ENCODE data around the gene PROX2.

The PROX2 gene

GRCh38 chr14:74879427-74880182, 3.7 kb upstream of the PROX2 start:
- intact Hi-C loops (cut with micrococcal nuclease) = no loop called here
- Mint-ChIP-seq H3K4me1 (ENCODE audit: low read depth) (peaks cover 52% of the 10 kb centered on the region), H3K27me3 (no peaks in the 10 kb centered on the region), H3K36me3 (ENCODE audit: low read depth) (peaks cover 30% of the 10 kb centered on the region), H3K9me3 (no peaks in the 10 kb centered on the region), H3K4me3 (no peak overlapping the region), H3K27ac (no peak overlapping the region)

DNA sequence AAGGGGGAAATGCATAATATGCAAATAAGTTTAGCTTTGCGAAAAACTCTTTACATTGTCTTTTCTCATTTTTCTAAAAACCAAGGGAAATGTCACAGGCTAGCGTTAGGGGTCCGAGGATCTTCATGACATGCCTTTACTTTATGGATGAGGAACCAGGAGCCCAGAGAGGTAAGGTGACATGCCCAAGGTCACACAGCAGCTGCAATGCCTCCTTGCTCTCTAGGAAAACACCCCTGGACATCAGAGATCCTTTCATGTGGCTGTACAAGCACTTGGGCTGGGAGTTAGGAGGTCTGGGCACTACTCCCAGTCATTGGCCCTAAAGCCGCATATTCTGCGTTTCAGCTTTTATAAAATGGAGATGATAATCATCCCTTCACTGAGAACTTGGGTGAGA, 741 bp downstream of the PROX2 start:
- intact Hi-C loops (cut with micrococcal nuclease) = no loop called here
- H3K27me3 Mint-ChIP-seq = no peaks in the 10 kb centered on the region
- H3K27ac Mint-ChIP-seq = no peak overlapping the region
- H3K36me3 Mint-ChIP-seq (ENCODE audit: low read depth) = no peaks in the 10 kb centered on the region
- no peaks in the 10 kb centered on the region for H3K9me3 Mint-ChIP-seq
- peaks cover 18% of the 10 kb centered on the region for H3K4me1 Mint-ChIP-seq (ENCODE audit: low read depth)
- H3K4me3 Mint-ChIP-seq = no peak overlapping the region

DNA sequence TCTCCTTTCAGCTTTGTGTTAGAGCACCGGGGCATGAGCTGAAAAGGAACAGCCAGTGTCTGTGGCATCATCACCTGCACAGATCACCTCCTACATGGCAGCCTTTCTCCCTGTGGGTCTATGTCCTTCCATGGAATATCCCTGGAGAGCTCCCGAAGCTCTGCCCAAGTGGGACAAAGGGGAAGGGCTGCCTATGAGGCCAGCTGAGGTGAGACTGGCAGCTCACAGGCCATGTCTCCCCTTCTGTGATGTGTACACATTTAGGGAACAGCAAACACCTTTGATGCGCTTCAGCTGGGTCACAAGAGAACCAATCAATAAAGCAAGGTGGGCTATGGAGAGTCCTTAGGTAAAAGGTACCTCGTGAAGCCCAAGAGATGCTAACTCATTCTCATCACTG, 4.1 kb downstream of the PROX2 start:
- H3K4me1 Mint-ChIP-seq (ENCODE audit: low read depth) = peaks cover 24% of the 10 kb centered on the region
- intact Hi-C loops (cut with micrococcal nuclease) = no loop called here
- no peak overlapping the region for H3K4me3 Mint-ChIP-seq
- no peaks in the 10 kb centered on the region for H3K36me3 Mint-ChIP-seq (ENCODE audit: low read depth)
- H3K27me3 Mint-ChIP-seq = no peaks in the 10 kb centered on the region
- no peak overlapping the region for H3K27ac Mint-ChIP-seq
- no peaks in the 10 kb centered on the region for H3K9me3 Mint-ChIP-seq

DNA sequence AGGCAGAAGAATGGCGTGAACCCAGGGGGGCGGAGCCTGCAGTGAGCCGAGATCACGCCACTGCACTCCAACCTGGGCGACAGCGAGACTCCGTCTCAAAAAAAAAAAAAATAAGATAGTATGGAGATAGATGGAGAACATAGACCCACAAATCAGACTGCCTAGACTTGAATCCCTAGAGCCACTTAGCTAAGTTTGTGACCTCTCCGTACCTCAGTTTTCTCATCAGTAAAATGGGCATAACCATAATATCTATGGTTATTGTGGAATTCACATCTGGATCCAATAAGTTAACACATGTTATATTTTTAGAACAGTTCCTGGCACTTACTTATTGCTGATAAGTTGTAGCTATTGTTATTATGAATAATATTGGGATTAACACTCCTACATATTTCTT, 7.2 kb downstream of the PROX2 start:
- Mint-ChIP-seq H3K9me3 (no peaks in the 10 kb centered on the region), H3K4me3 (no peak overlapping the region), H3K4me1 (ENCODE audit: low read depth) (peaks cover 18% of the 10 kb centered on the region), H3K36me3 (ENCODE audit: low read depth) (no peaks in the 10 kb centered on the region), H3K27me3 (peaks cover 2% of the 10 kb centered on the region), H3K27ac (no peak overlapping the region)
- intact Hi-C loops (cut with micrococcal nuclease) = no loop called here

DNA sequence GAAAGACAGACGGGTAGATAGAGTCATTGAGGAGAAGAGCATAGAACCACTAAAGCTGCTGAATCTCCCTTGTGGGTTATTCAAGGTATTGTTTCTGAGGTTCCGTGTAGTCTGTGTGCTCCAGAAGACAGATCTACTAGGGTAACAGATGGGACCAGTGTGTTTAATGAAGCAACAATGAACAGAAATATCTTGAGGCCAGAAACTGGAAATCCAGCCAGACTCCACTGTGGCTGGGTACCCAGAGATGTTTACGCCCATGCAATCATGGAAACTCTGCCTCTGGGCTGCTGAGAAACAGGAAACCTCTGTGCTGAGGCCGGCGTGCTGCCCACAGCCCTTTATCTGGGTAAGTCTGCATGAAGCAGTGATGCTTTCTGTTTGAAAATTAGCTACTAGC, 8.3 kb downstream of the PROX2 start:
- Mint-ChIP-seq H3K4me3 (no peak overlapping the region), H3K9me3 (no peaks in the 10 kb centered on the region), H3K4me1 (ENCODE audit: low read depth) (peaks cover 28% of the 10 kb centered on the region), H3K27ac (no peak overlapping the region), H3K36me3 (ENCODE audit: low read depth) (no peaks in the 10 kb centered on the region), H3K27me3 (peaks cover 2% of the 10 kb centered on the region)
- intact Hi-C loops (cut with micrococcal nuclease) = no loop called here

GRCh38 chr14:74866708-74867389, 9.1 kb downstream of the PROX2 start:
- no peak overlapping the region for H3K27ac Mint-ChIP-seq
- H3K4me1 Mint-ChIP-seq (ENCODE audit: low read depth) = peaks cover 37% of the 10 kb centered on the region
- no peak overlapping the region for H3K4me3 Mint-ChIP-seq
- H3K9me3 Mint-ChIP-seq = no peaks in the 10 kb centered on the region
- H3K27me3 Mint-ChIP-seq = peaks cover 2% of the 10 kb centered on the region
- no peaks in the 10 kb centered on the region for H3K36me3 Mint-ChIP-seq (ENCODE audit: low read depth)
- intact Hi-C loops (cut with micrococcal nuclease) = no loop called here

- Mint-ChIP-seq H3K27me3 (peaks cover 2% of the 10 kb centered on the region), H3K4me1 (ENCODE audit: low read depth) (peaks cover 38% of the 10 kb centered on the region), H3K9me3 (no peaks in the 10 kb centered on the region), H3K36me3 (ENCODE audit: low read depth) (no peaks in the 10 kb centered on the region), H3K4me3 (no peak overlapping the region), H3K27ac (no peak overlapping the region)
- intact Hi-C loops (cut with micrococcal nuclease) = no loop called here
These were observed 10.8 kb downstream of the PROX2 start for GRCh38 chr14:74865156-74865555.

- H3K4me1 Mint-ChIP-seq (ENCODE audit: low read depth) = peaks cover 38% of the 10 kb centered on the region
- H3K9me3 Mint-ChIP-seq = no peaks in the 10 kb centered on the region
- H3K36me3 Mint-ChIP-seq (ENCODE audit: low read depth) = no peaks in the 10 kb centered on the region
- H3K4me3 Mint-ChIP-seq = no peak overlapping the region
- H3K27me3 Mint-ChIP-seq = peaks cover 2% of the 10 kb centered on the region
- intact Hi-C loops (cut with micrococcal nuclease) = no loop called here
- H3K27ac Mint-ChIP-seq = no peak overlapping the region
These were observed 11.7 kb downstream of the PROX2 start for GRCh38 chr14:74864198-74864597.

GRCh38 chr14:74863274-74863673, 12.7 kb downstream of the PROX2 start:
- peaks cover 2% of the 10 kb centered on the region for H3K27me3 Mint-ChIP-seq
- H3K36me3 Mint-ChIP-seq (ENCODE audit: low read depth) = no peaks in the 10 kb centered on the region
- H3K9me3 Mint-ChIP-seq = no peaks in the 10 kb centered on the region
- peaks cover 38% of the 10 kb centered on the region for H3K4me1 Mint-ChIP-seq (ENCODE audit: low read depth)
- intact Hi-C loops (cut with micrococcal nuclease) = loop anchor here (2.0 kb wide), 1 partner anchor 14 kb away; the partner anchor contains the start of gene PROX2
- H3K4me3 Mint-ChIP-seq = peak overlapping the region; percentile 37
- H3K27ac Mint-ChIP-seq = peak overlapping the region; percentile 84

DNA sequence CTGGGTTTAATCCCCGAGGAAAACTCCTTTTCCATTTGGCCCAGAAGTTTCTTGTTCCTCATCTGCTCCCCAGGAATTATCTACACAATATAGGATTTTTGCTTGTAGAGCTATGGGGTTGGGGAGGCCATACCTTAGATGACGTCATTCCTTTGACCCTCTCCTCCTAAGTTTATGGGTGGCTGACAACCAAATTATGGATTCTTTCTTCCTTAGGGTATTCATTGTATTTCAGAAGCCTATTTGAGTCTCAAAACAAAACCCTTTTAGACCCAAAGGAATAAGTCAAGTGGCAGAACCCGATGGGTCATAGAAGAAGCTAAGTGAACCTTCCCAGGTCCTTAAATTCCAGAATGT, 14.2 kb downstream of the PROX2 start:
- Mint-ChIP-seq H3K36me3 (ENCODE audit: low read depth) (no peaks in the 10 kb centered on the region), H3K4me3 (no peak overlapping the region), H3K9me3 (no peaks in the 10 kb centered on the region), H3K27ac (peak overlapping the region; percentile 84), H3K27me3 (peaks cover 2% of the 10 kb centered on the region), H3K4me1 (ENCODE audit: low read depth) (peaks cover 28% of the 10 kb centered on the region)
- intact Hi-C loops (cut with micrococcal nuclease) = loop anchor here (1.0 to 2.0 kb wide), 3 partner anchors 15 to 227 kb away; partner anchors contain the start of gene PROX2

DNA sequence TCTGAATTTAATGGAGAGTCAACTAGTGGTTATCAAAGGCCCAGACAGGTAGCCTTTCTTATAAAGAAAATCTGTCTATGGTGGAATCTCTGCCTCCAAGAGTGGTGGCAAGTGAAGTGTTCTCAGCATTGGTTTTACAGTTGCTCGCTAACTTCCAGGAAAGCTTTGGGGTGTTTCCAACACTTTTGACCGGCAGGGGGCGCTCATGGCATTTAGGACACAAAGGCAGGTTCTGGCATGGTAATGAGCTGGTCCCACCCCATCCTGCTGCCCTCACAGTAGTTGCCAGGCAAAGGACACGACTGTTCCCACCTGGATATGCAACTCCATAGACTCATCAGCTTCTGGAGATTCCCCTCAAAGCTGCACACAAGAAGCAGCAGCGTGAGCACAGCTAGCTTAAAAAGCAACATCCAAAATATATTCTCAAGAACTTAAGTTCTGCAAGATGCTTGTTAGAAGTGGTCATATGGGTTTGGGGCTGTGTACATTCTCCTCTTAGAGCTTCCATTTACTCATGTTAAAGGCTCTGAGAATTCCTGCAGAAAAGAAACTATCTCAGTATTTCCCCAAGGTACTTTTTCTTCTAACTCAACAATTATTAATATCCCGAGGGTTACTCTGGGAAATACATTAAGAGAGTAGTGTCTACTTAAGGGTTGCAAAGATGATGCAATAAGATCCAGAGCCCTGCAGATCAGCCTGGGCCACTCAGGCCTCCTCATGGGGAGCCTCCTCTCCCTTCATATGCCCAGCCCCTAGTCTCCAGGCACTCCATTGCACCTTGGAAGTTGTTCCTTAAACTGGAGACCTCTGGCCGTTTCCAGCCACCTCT, 14.8 kb downstream of the PROX2 start:
- no peaks in the 10 kb centered on the region for H3K36me3 Mint-ChIP-seq (ENCODE audit: low read depth)
- no peak overlapping the region for H3K27ac Mint-ChIP-seq
- no peaks in the 10 kb centered on the region for H3K9me3 Mint-ChIP-seq
- intact Hi-C loops (cut with micrococcal nuclease) = loop anchor here (1.0 to 2.0 kb wide), 2 partner anchors 44 to 228 kb away; no protein-coding TSS in a partner anchor
- peaks cover 22% of the 10 kb centered on the region for H3K4me1 Mint-ChIP-seq (ENCODE audit: low read depth)
- no peak overlapping the region for H3K4me3 Mint-ChIP-seq
- no peaks in the 10 kb centered on the region for H3K27me3 Mint-ChIP-seq

- Mint-ChIP-seq H3K27me3 (no peaks in the 10 kb centered on the region), H3K4me1 (ENCODE audit: low read depth) (peaks cover 22% of the 10 kb centered on the region), H3K36me3 (ENCODE audit: low read depth) (no peaks in the 10 kb centered on the region), H3K4me3 (no peak overlapping the region), H3K9me3 (no peaks in the 10 kb centered on the region), H3K27ac (no peak overlapping the region)
- intact Hi-C loops (cut with micrococcal nuclease) = loop anchor here (2.0 kb wide), 1 partner anchor 229 kb away; no protein-coding TSS in a partner anchor
These were observed 16.0 kb downstream of the PROX2 start for GRCh38 chr14:74859757-74860552.

DNA sequence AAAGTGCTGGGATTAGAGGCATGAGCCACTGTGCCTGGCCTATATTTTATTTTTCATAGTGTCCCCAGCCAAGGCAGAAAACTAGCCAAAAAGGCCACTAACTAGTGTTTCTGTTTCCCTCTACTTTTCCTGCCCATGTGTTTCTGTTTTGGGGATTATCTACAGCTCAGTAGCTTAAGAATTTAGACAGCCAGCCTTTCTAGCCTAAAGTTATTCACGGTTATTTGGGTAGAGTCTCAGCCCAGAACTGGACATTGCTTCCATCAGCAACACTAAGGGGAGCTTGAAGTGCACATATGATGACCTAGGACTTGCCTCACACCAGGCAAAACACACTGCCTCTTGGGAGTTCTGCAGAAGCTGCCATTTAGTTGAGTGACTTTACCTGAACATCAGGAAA, 17.9 kb downstream of the PROX2 start:
- Mint-ChIP-seq H3K4me3 (no peak overlapping the region), H3K36me3 (ENCODE audit: low read depth) (no peaks in the 10 kb centered on the region), H3K9me3 (no peaks in the 10 kb centered on the region), H3K4me1 (ENCODE audit: low read depth) (peaks cover 13% of the 10 kb centered on the region), H3K27ac (no peak overlapping the region), H3K27me3 (no peaks in the 10 kb centered on the region)
- intact Hi-C loops (cut with micrococcal nuclease) = no loop called here
